ENCODE results near the gene GNG4.
"Not testable (repeated sequence)": the region's sequence is repeated elsewhere in the genome, so short reads cannot be mapped to it uniquely, and the experiment has no call there.

The GNG4 gene

DNA sequence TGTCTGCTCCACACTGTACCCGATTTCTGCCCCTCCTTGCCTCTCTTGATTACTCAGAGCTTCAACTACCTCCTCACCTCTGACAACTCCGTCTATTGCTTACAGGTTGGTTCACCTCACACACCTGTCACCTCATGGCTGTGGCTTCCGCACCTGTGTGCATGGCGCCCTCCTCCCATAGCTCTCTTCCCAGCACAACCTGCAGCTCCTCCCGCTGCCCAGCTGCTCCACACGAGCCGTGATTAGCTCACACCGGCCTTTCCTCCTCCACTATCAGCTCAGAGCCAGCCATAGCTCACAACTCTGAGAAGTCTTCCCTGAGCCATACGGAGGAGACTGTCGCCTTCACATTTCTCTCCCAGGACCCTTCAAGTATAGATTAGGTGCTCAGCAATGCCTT, 67.5 kb downstream of the GNG4 start:
- Histone ChIP-seq H3K9me3 (ENCODE audit: control insufficient read depth, low read length) (peaks cover 4% of the 10 kb centered on the region), H3K27ac (ENCODE audit: low read depth, low read length, severe bottlenecking) (no peak overlapping the region), H3K36me3 (ENCODE audit: control insufficient read depth, insufficient read depth, low read length) (no peaks in the 10 kb centered on the region), H3K4me3 (ENCODE audit: extremely low read depth, insufficient read depth, low read length, poor library complexity, severe bottlenecking) (no peak overlapping the region), H3K4me1 (ENCODE audit: control insufficient read depth, insufficient read depth, low read length, poor library complexity, severe bottlenecking) (no peaks in the 10 kb centered on the region)
- 92 to 96% methylated on average over 10 of the region's 10 CpGs for WGBS, 2 experiments (ENCODE audit: insufficient coverage in 2 of 2)

- H3K9me3 ChIP-seq (ENCODE audit: control insufficient read depth, low read length) = no peaks in the 10 kb centered on the region
- no peak overlapping the region for H3K27ac ChIP-seq (ENCODE audit: low read depth, low read length, severe bottlenecking)
- H3K36me3 ChIP-seq (ENCODE audit: control insufficient read depth, insufficient read depth, low read length) = no peaks in the 10 kb centered on the region
- WGBS, 2 experiments (ENCODE audit: insufficient coverage in 2 of 2) = 79 to 94% methylated on average over 2 of the region's 3 CpGs
- no peaks in the 10 kb centered on the region for H3K4me1 ChIP-seq (ENCODE audit: control insufficient read depth, insufficient read depth, low read length, poor library complexity, severe bottlenecking)
- H3K4me3 ChIP-seq (ENCODE audit: extremely low read depth, insufficient read depth, low read length, poor library complexity, severe bottlenecking) = no peak overlapping the region
Observed at GRCh38 chr1:235579891-235580290, 69.7 kb downstream of the GNG4 start.

- H3K27ac ChIP-seq (ENCODE audit: low read depth, low read length, severe bottlenecking) = no peak overlapping the region
- no peaks in the 10 kb centered on the region for H3K4me1 ChIP-seq (ENCODE audit: control insufficient read depth, insufficient read depth, low read length, poor library complexity, severe bottlenecking)
- H3K36me3 ChIP-seq (ENCODE audit: control insufficient read depth, insufficient read depth, low read length) = no peaks in the 10 kb centered on the region
- 90 to 100% methylated on average over 6 of the region's 6 CpGs for WGBS, 2 experiments (ENCODE audit: insufficient coverage in 2 of 2)
- no peaks in the 10 kb centered on the region for H3K9me3 ChIP-seq (ENCODE audit: control insufficient read depth, low read length)
- H3K4me3 ChIP-seq (ENCODE audit: extremely low read depth, insufficient read depth, low read length, poor library complexity, severe bottlenecking) = no peak overlapping the region
Observed at GRCh38 chr1:235575597-235575996, 74.0 kb downstream of the GNG4 start.

GRCh38 chr1:235573880-235574279, 75.7 kb downstream of the GNG4 start:
- WGBS, 2 experiments (ENCODE audit: insufficient coverage in 2 of 2) = 80 to 95% methylated on average over 2 of the region's 2 CpGs

DNA sequence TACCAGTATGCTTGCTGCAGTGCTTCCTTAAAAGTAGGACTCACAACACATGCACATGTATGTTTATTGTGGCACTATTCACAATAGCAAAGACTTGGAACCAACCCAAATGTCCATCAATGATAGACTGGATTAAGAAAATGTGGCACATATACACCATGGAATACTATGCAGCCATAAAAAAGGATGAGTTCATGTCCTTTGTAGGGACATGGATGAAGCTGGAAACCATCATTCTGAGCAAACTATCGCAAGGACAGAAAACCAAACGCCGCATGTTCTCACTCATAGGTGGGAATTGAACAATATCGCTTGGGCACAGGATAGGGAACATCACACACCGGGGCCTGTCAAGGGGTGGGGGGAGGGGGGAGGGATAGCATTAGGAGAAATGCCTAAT, 76.6 kb downstream of the GNG4 start:
- not testable (repeated sequence) for H3K9me3 ChIP-seq (ENCODE audit: control insufficient read depth, low read length); H3K36me3 ChIP-seq (ENCODE audit: control insufficient read depth, insufficient read depth, low read length); H3K4me1 ChIP-seq (ENCODE audit: control insufficient read depth, insufficient read depth, low read length, poor library complexity, severe bottlenecking); H3K27ac ChIP-seq (ENCODE audit: low read depth, low read length, severe bottlenecking); H3K4me3 ChIP-seq (ENCODE audit: extremely low read depth, insufficient read depth, low read length, poor library complexity, severe bottlenecking)
- 82 to 94% methylated on average over 3 to 5 of the region's 5 CpGs for WGBS, 2 experiments (ENCODE audit: insufficient coverage in 2 of 2)

More at GRCh38 chr1:235573880-235574279, 75.7 kb downstream of the GNG4 start:
- no peaks in the 10 kb centered on the region for H3K9me3 ChIP-seq (ENCODE audit: control insufficient read depth, low read length)
- H3K4me3 ChIP-seq (ENCODE audit: extremely low read depth, insufficient read depth, low read length, poor library complexity, severe bottlenecking) = no peak overlapping the region
- H3K4me1 ChIP-seq (ENCODE audit: control insufficient read depth, insufficient read depth, low read length, poor library complexity, severe bottlenecking) = no peaks in the 10 kb centered on the region
- H3K36me3 ChIP-seq (ENCODE audit: control insufficient read depth, insufficient read depth, low read length) = no peaks in the 10 kb centered on the region
- no peak overlapping the region for H3K27ac ChIP-seq (ENCODE audit: low read depth, low read length, severe bottlenecking)

- WGBS, 2 experiments (ENCODE audit: insufficient coverage in 2 of 2) = no CpG with 5 or more reads among the region's 3 CpGs
- no peak overlapping the region for H3K4me3 ChIP-seq (ENCODE audit: extremely low read depth, insufficient read depth, low read length, poor library complexity, severe bottlenecking)
- no peaks in the 10 kb centered on the region for H3K36me3 ChIP-seq (ENCODE audit: control insufficient read depth, insufficient read depth, low read length)
- H3K27ac ChIP-seq (ENCODE audit: low read depth, low read length, severe bottlenecking) = no peak overlapping the region
- H3K9me3 ChIP-seq (ENCODE audit: control insufficient read depth, low read length) = no peaks in the 10 kb centered on the region
- no peaks in the 10 kb centered on the region for H3K4me1 ChIP-seq (ENCODE audit: control insufficient read depth, insufficient read depth, low read length, poor library complexity, severe bottlenecking)
Observed at GRCh38 chr1:235571482-235571881, 78.1 kb downstream of the GNG4 start.

GRCh38 chr1:235567812-235568503, 81.6 kb downstream of the GNG4 start:
- H3K9me3 ChIP-seq (ENCODE audit: control insufficient read depth, low read length) = no peaks in the 10 kb centered on the region
- no peak overlapping the region for H3K4me3 ChIP-seq (ENCODE audit: extremely low read depth, insufficient read depth, low read length, poor library complexity, severe bottlenecking)
- no peaks in the 10 kb centered on the region for H3K36me3 ChIP-seq (ENCODE audit: control insufficient read depth, insufficient read depth, low read length)
- no peak overlapping the region for H3K27ac ChIP-seq (ENCODE audit: low read depth, low read length, severe bottlenecking)
- no peaks in the 10 kb centered on the region for H3K4me1 ChIP-seq (ENCODE audit: control insufficient read depth, insufficient read depth, low read length, poor library complexity, severe bottlenecking)
- WGBS, 2 experiments (ENCODE audit: insufficient coverage in 2 of 2) = 80 to 88% methylated on average over 5 of the region's 7 CpGs

- H3K4me3 ChIP-seq (ENCODE audit: extremely low read depth, insufficient read depth, low read length, poor library complexity, severe bottlenecking) = no peak overlapping the region
- no peaks in the 10 kb centered on the region for H3K4me1 ChIP-seq (ENCODE audit: control insufficient read depth, insufficient read depth, low read length, poor library complexity, severe bottlenecking)
- no peaks in the 10 kb centered on the region for H3K9me3 ChIP-seq (ENCODE audit: control insufficient read depth, low read length)
- WGBS, 2 experiments (ENCODE audit: insufficient coverage in 2 of 2) = 46 to 72% methylated on average over 8 of the region's 8 CpGs
- H3K27ac ChIP-seq (ENCODE audit: low read depth, low read length, severe bottlenecking) = no peak overlapping the region
- H3K36me3 ChIP-seq (ENCODE audit: control insufficient read depth, insufficient read depth, low read length) = no peaks in the 10 kb centered on the region
Observed at GRCh38 chr1:235566084-235566483, 83.5 kb downstream of the GNG4 start.

DNA sequence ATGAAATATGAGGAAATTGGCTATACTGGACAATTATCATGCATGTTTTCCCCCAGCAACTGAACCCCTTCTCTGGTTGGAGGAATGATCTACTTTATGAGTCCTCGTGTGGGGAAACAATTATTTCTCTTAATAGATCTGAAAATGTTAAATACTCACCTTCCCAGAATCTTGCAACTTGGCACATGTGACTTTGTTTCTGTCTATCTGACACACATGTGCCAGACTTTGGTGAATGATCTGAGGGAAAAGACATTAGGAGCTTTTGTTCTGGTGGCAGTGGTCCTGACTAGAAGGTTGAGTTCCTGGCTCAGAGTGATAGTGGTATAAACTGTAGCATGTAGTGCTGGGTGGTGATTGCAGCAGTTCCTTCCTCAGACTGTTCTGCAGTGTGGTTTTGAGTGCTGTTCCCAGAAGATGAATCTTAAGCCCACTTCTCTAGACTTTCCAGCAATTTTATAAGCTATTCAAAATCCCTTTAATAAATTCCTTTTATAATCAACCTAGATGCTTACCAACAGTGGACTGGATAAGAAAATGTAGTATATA, 86.0 kb downstream of the GNG4 start:
- Histone ChIP-seq H3K9me3 (ENCODE audit: control insufficient read depth, low read length) (no peaks in the 10 kb centered on the region), H3K36me3 (ENCODE audit: control insufficient read depth, insufficient read depth, low read length) (no peaks in the 10 kb centered on the region), H3K4me1 (ENCODE audit: control insufficient read depth, insufficient read depth, low read length, poor library complexity, severe bottlenecking) (no peaks in the 10 kb centered on the region), H3K27ac (ENCODE audit: low read depth, low read length, severe bottlenecking) (no peak overlapping the region), H3K4me3 (ENCODE audit: extremely low read depth, insufficient read depth, low read length, poor library complexity, severe bottlenecking) (no peak overlapping the region)
- no CpG with 5 or more reads among the region's 1 CpG for WGBS, 2 experiments (ENCODE audit: insufficient coverage in 2 of 2)

- H3K27ac ChIP-seq (ENCODE audit: low read depth, low read length, severe bottlenecking) = no peak overlapping the region
- H3K4me1 ChIP-seq (ENCODE audit: control insufficient read depth, insufficient read depth, low read length, poor library complexity, severe bottlenecking) = no peaks in the 10 kb centered on the region
- H3K4me3 ChIP-seq (ENCODE audit: extremely low read depth, insufficient read depth, low read length, poor library complexity, severe bottlenecking) = no peak overlapping the region
- H3K9me3 ChIP-seq (ENCODE audit: control insufficient read depth, low read length) = no peaks in the 10 kb centered on the region
- H3K36me3 ChIP-seq (ENCODE audit: control insufficient read depth, insufficient read depth, low read length) = no peaks in the 10 kb centered on the region
Observed at GRCh38 chr1:235562589-235562988, 87.0 kb downstream of the GNG4 start.

DNA sequence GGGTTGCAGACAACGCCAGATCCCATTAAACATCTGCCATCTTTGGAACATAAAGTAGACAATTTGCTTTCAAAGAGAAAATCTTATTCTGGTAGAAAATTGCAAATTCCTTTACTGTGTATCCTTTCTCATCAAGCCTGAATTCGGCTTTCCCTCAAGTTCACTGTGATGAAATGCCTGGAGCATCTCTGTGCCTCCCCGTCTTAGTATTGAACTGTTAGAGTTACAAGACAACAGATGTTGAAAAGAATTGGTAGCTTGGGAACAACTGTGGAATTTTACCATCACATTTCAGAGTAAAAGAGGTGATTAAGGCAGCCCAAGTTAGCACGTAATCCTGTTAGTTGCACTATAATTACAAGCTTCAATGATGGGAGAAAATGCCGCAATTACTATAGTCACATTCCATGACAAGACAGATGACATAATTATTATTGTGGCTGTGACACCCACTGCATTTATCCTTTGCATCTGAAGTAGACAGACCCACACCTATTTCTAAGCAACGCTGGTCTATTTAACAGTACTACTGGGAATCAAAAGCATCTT, 90.9 kb downstream of the GNG4 start:
- Histone ChIP-seq H3K4me1 (ENCODE audit: control insufficient read depth, insufficient read depth, low read length, poor library complexity, severe bottlenecking) (no peaks in the 10 kb centered on the region), H3K4me3 (ENCODE audit: extremely low read depth, insufficient read depth, low read length, poor library complexity, severe bottlenecking) (no peak overlapping the region), H3K27ac (ENCODE audit: low read depth, low read length, severe bottlenecking) (no peak overlapping the region), H3K36me3 (ENCODE audit: control insufficient read depth, insufficient read depth, low read length) (no peaks in the 10 kb centered on the region), H3K9me3 (ENCODE audit: control insufficient read depth, low read length) (no peaks in the 10 kb centered on the region)
- 89 to 100% methylated on average over 1 of the region's 6 CpGs for WGBS, 2 experiments (ENCODE audit: insufficient coverage in 2 of 2)
